Epithelial cell of esophagus (primary cell): ENCODE data around the gene AP1S1.

Experiments used
- DNase-seq: peaks from one replicate; pipeline ENCODE4 v3.0.0; 2010; ENCODE audit warnings: low read depth
- H3K4me3 ChIP-seq: 2 replicates; pipeline ENCODE4 v1.5.1; 2011; ENCODE audit warnings: mild to moderate bottlenecking, low read length, control low read depth
- TF ChIP-seq, protein P1 (sequence below): IDR thresholded peaks from 2 replicates; pipeline ENCODE4 v1.5.1; 2011; ENCODE audit warnings: low read depth, mild to moderate bottlenecking, low read length, control low read depth, inconsistent platforms; ENCODE audit not compliant: insufficient read depth; ENCODE audit errors: missing control alignments

AP1S1 gene

DNA sequence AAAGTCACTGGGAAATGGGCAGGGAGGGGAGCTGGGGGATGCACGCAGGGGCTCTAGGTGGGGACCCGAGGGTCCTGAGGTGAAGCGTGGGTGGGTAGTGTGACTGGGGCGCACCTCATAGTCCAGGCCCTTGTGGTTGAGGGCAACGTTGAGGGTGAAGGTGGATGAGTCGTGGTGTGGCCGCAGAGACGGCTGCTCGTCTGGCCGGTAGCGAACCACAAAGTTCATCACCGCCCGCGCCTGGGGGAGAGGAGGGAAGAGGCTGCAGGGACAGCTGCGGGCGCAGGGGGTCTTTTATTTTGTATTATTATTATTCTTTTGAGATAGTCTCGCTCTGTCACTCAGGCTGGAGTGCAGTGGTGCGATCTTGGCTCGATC is 52.4 kb downstream of the AP1S1 start:
- DNase-seq, result no peak
- TF ChIP-seq, protein P1, sequence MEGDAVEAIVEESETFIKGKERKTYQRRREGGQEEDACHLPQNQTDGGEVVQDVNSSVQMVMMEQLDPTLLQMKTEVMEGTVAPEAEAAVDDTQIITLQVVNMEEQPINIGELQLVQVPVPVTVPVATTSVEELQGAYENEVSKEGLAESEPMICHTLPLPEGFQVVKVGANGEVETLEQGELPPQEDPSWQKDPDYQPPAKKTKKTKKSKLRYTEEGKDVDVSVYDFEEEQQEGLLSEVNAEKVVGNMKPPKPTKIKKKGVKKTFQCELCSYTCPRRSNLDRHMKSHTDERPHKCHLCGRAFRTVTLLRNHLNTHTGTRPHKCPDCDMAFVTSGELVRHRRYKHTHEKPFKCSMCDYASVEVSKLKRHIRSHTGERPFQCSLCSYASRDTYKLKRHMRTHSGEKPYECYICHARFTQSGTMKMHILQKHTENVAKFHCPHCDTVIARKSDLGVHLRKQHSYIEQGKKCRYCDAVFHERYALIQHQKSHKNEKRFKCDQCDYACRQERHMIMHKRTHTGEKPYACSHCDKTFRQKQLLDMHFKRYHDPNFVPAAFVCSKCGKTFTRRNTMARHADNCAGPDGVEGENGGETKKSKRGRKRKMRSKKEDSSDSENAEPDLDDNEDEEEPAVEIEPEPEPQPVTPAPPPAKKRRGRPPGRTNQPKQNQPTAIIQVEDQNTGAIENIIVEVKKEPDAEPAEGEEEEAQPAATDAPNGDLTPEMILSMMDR, result no peak
- H3K4me3 ChIP-seq, result no peak overlapping the region

DNA sequence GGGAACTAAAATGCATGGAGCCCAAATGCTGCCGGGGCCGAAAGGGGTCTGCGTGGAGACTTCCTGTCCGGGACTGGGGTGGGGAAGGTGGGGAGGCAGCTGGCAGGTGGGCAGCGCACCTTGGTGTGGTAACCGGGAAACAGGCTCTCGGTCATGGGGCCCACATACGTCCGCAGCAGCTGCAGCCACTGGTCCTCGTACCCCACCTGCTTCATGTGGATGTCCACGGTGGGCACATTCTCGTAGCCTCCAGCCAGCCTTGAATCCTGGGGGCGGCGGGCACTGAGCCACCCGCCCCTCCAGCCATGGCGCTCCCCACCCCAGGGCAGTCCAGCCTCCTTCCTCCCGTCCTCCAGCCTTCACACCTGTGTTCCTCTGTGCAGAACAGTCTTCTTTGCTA is 53.2 kb downstream of the AP1S1 start:
- DNase-seq, result no peak

DNA sequence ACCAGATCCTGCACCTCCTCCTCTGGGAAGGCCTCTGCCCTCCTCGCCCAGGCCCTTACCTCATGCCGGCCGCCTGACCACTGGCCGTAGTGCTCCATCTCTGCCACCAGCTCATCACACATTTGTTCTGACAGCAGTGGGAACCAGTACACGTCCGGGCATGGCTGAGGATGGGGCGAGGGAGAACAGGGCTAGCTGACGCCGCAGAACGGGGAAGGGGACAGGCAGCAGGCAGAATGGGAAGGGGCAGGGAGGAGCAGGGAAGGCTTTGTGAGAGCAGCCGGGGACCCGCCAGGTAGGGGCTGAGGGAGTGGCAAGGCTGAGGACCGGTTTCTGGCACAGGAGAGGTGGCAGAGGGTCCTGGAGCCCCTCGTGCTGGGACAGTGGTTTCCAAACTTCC is 54.5 kb downstream of the AP1S1 start:
- no peak overlapping the region for H3K4me3 ChIP-seq
- TF ChIP-seq, protein P1, result no peak

More for the DNA sequence above, 53.2 kb downstream of the AP1S1 start:
- TF ChIP-seq, protein P1, result no peak
- H3K4me3 ChIP-seq, result no peak overlapping the region

DNA sequence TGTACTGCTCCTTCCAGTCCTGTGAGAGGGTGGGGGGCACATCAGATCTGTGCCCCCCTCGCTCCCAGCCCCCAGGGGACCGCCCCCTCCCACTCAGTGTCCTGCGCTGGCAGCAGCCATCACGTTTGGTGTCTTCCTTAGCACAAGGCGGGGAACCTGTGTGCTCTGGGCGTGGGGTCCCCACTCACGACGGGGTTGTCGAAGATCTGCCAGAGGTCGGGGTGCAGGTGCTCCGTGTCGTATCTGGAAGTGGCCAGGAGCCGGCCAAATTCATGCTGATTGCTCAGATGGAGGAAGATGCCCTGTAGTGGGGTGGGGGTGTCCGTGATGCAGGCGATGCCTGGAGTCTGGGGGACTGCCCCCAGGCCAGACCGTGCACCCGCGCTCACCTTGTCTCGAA is 55.9 kb downstream of the AP1S1 start:
- TF ChIP-seq, protein P1, result no peak
- H3K4me3 ChIP-seq, result no peak overlapping the region
- DNase-seq, result no peak

More for the DNA sequence above, 54.5 kb downstream of the AP1S1 start:
- DNase-seq, result no peak
